IMR-90 (cell line): ENCODE data around the gene NPSR1. TPM values are rescaled to one million over a fixed set of nuclear protein-coding genes. Genes with fewer than 3 reads are reported as not detected.

Source experiments
- ATAC-seq: fragments of 200-7000 bp; cut with Tn5 transposase; 2 replicates; pipeline ENCODE4 v1.9.1; 2020; ENCODE audit warnings: low read depth, mild to moderate bottlenecking, moderate library complexity
- BruUV-seq: library from RNA; stranded (reverse); fragments of 400-500 nt; replicated peaks from 2 replicates; lab custom pipeline; 2021; lab: Mats Ljungman, UMichigan
- CTCF ChIA-PET: fragments of 300-600 bp; formaldehyde crosslinking; extraction: SDS; loops from one replicate; lab custom pipeline; 2021; ENCODE audit warnings: antibody characterized with exemption; lab: Yijun Ruan, JAX
- POLR2A ChIA-PET: fragments of 300-600 bp; sonication (Branson Sonifier 250); formaldehyde crosslinking; loops from one replicate; lab custom pipeline; 2022; ENCODE audit warnings: antibody characterized with exemption; ENCODE audit not compliant: unreplicated experiment; lab: Charles Lee
- DNase-seq: peaks from one replicate; pipeline ENCODE4 v3.0.0; 2013
- H2AFZ ChIP-seq: replicated peaks from 2 replicates; pipeline ENCODE3; 2013; ENCODE audit warnings: low read length, mild to moderate bottlenecking; ENCODE audit not compliant: poor library complexity
- H2AK5ac ChIP-seq: 2 replicates; pipeline ENCODE4 v1.6.1; 2013; ENCODE audit warnings: low read depth, low read length, inconsistent platforms
- H2AK9ac ChIP-seq: replicated peaks from 2 replicates; pipeline ENCODE3; 2013; ENCODE audit warnings: mild to moderate bottlenecking, low read depth, low read length, moderate library complexity; ENCODE audit not compliant: poor library complexity
- H2BK120ac ChIP-seq: 2 replicates; pipeline ENCODE4 v1.6.1; 2013; ENCODE audit warnings: low read depth, low read length, inconsistent platforms
- H2BK15ac ChIP-seq: 3 replicates; pipeline ENCODE4 v1.6.1; 2013; ENCODE audit warnings: low read depth, low read length, inconsistent platforms
- H2BK20ac ChIP-seq: 2 replicates; pipeline ENCODE4 v1.6.1; 2013; ENCODE audit warnings: low read depth, mild to moderate bottlenecking, inconsistent platforms, low read length, moderate library complexity
- H2BK5ac ChIP-seq: 2 replicates; pipeline ENCODE4 v1.6.1; 2013; ENCODE audit warnings: mild to moderate bottlenecking, low read depth, low read length, inconsistent platforms; ENCODE audit not compliant: poor library complexity, severe bottlenecking
- H3K14ac ChIP-seq: replicated peaks from 2 replicates; pipeline ENCODE4 v1.6.1; 2013; ENCODE audit warnings: low read depth, low read length, inconsistent platforms
- H3K18ac ChIP-seq: 2 replicates; pipeline ENCODE4 v1.6.1; 2013; ENCODE audit warnings: low read depth, low read length, control low read depth
- H3K23ac ChIP-seq: 2 replicates; pipeline ENCODE4 v1.6.1; 2013; ENCODE audit warnings: low read depth, low read length, inconsistent platforms
- H3K27ac ChIP-seq: 2 replicates; pipeline ENCODE4 v1.5.1; 2013; ENCODE audit warnings: mild to moderate bottlenecking, control low read depth, low read length; ENCODE audit not compliant: insufficient read depth
- H3K27me3 ChIP-seq: 2 replicates; pipeline ENCODE4 v1.6.1; 2013; ENCODE audit warnings: low read length; ENCODE audit not compliant: control insufficient read depth, insufficient read depth
- H3K36me3 ChIP-seq: 2 replicates; pipeline ENCODE4 v1.6.1; 2013; ENCODE audit warnings: low read length, mixed read lengths; ENCODE audit not compliant: control insufficient read depth, insufficient read depth
- H3K4ac ChIP-seq: 2 replicates; pipeline ENCODE4 v1.6.1; 2013; ENCODE audit warnings: low read depth, low read length, inconsistent platforms
- H3K4me1 ChIP-seq: 2 replicates; pipeline ENCODE4 v1.6.1; 2013; ENCODE audit warnings: low read length, mixed read lengths; ENCODE audit not compliant: control insufficient read depth, insufficient read depth
- H3K4me2 ChIP-seq: 2 replicates; pipeline ENCODE4 v1.6.1; 2013; ENCODE audit warnings: low read depth, mild to moderate bottlenecking, control low read depth, low read length, moderate library complexity
- H3K4me3 ChIP-seq: 2 replicates; pipeline ENCODE4 v1.5.1; 2013; ENCODE audit warnings: low read depth, mild to moderate bottlenecking, control low read depth, low read length, moderate library complexity; ENCODE audit not compliant: insufficient read depth
- H3K56ac ChIP-seq: 2 replicates; pipeline ENCODE4 v1.6.1; 2013; ENCODE audit warnings: low read length, inconsistent platforms; ENCODE audit not compliant: insufficient read depth; ENCODE audit errors: extremely low read depth
- H3K79me1 ChIP-seq, 2 experiments: 2 replicates each; pipeline ENCODE4 v1.6.1; 2013; ENCODE audit warnings: low read length in 2 of 2, inconsistent platforms in 1 of 2, low read depth in 1 of 2
- H3K9ac ChIP-seq: 2 replicates; pipeline ENCODE4 v1.6.1; 2013; ENCODE audit warnings: low read depth, low read length, control low read depth
- H3K9me1 ChIP-seq: 2 replicates; pipeline ENCODE4 v1.6.1; 2013; ENCODE audit warnings: low read length, inconsistent platforms; ENCODE audit not compliant: insufficient read depth
- H3K9me3 ChIP-seq: 2 replicates; pipeline ENCODE4 v1.6.1; 2013; ENCODE audit warnings: low read length; ENCODE audit not compliant: control insufficient read depth, insufficient read depth
- H4K20me1 ChIP-seq: 2 replicates; pipeline ENCODE4 v1.6.1; 2013; ENCODE audit warnings: low read length, inconsistent platforms; ENCODE audit not compliant: insufficient read depth
- H4K5ac ChIP-seq: 2 replicates; pipeline ENCODE4 v1.6.1; 2013; ENCODE audit warnings: mild to moderate bottlenecking, low read depth, low read length, control low read depth
- H4K8ac ChIP-seq, 2 experiments: 2 replicates each; pipeline ENCODE4 v1.6.1; 2013; ENCODE audit warnings: low read depth in 2 of 2, low read length in 2 of 2, control low read depth in 1 of 2, inconsistent platforms in 1 of 2
- H4K91ac ChIP-seq: 2 replicates; pipeline ENCODE4 v1.6.1; 2013; ENCODE audit warnings: low read depth, low read length, inconsistent platforms; ENCODE audit not compliant: insufficient read depth
- CTCF ChIP-seq: conservative IDR thresholded peaks from 2 replicates; pipeline ENCODE4 v1.5.1; 2012; ENCODE audit warnings: mild to moderate bottlenecking, low read depth, low read length, improper control_type of control experiment
- FOS ChIP-seq: fragments of 150-350 bp; IDR thresholded peaks from 2 replicates; pipeline ENCODE4 v1.6.1; 2016; ENCODE audit warnings: low read depth, low read length
- WGBS, 2 experiments: methylation state at CpG; one replicate each; pipeline versions ENCODE4 v1.1.5 to v1.1.7; 2013; ENCODE audit warnings: missing lambda C conversion rate in 2 of 2; ENCODE audit not compliant: insufficient read length in 1 of 2; ENCODE audit errors: extremely low coverage in 2 of 2; 5-methylcytosine and 5-hydroxymethylcytosine counted together
- dilution Hi-C: fragments of 300-500 bp; cut with HindIII; formaldehyde crosslinking; loops from one replicate; pipeline ENCODE4 v1.14.3; 2018; ENCODE audit warnings: low sequenced_read_pairs; ENCODE audit not compliant: unreplicated experiment
- in situ Hi-C: fragments of 300-500 bp; cut with MboI; formaldehyde crosslinking; loops from 3 replicates; pipeline ENCODE4 v1.14.3; 2019; ENCODE audit warnings: low sequenced_read_pairs, inconsistent platforms, mixed read lengths
- intact Hi-C: fragments of 100-400 bp; cut with micrococcal nuclease; formaldehyde crosslinking; loops from 2 replicates; pipeline ENCODE4 v1.10.0; 2022
- polyA plus RNA-seq, 3 experiments: library from polyadenylated mRNA; depleted of rRNA; stranded (reverse); fragments of >200 nt; gene quantifications; 2 replicates each; pipeline ENCODE4 v1.2.3, GENCODE V29; 2012; ENCODE audit warnings: low replicate concordance in 1 of 3
- total RNA-seq: library from RNA; depleted of rRNA; stranded (reverse); fragments of >200 nt; gene quantifications from 2 replicates; pipeline ENCODE4 v1.2.3, GENCODE V29; 2012

The NPSR1 gene
- total and polyA plus RNA-seq, 2 of the 4 experiments (the other 2 are of a cell fraction): not detected

DNA sequence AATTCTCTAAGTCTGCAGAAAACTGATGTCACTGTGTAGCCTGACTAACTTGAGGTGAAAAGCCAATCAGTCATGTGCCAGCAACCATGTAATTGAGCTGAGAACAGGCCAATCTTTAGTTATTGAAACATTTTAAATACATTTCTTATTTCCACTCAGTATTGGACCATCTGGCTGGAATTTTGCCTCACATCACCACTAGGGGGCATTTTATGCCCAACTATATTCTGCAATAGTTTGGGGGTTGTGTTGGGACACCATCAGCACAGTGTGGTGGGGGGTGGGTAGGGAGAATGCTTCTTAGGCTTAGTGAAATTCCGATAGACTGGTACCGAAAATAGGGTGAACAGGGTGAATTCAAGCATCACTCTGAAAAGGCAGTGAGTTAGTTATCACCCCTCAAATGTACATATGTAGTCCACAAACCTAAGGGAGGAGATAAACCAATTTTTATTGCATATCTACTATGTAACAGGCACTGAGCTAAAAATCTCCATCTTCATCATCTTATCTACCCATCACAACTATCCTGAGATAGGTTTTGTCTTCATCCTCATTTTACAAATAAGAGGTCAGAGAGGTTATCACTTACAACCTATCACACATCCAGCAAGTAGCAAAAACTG is 17.8 kb downstream of the NPSR1 start:
- DNase-seq (no peak), ATAC-seq (peak; percentile 37; the same call in 1 of the 2 replicates)
- H3K9me1 ChIP-seq: no peaks in the 10 kb centered on the region
- no peak overlapping the region for H4K91ac ChIP-seq
- H3K18ac ChIP-seq: no peak overlapping the region
- H3K27ac ChIP-seq: no peak overlapping the region
- no TSS peak for BruUV-seq
- H3K4me1 ChIP-seq: no peaks in the 10 kb centered on the region
- no peaks in the 10 kb centered on the region for H3K27me3 ChIP-seq
- H2AK9ac ChIP-seq: no peak overlapping the region
- no peaks in the 10 kb centered on the region for H4K20me1 ChIP-seq
- ChIA-PET POLR2A (no interaction called here), CTCF (no interaction called here)
- no peak overlapping the region for H2BK20ac ChIP-seq
- WGBS, 2 experiments: no CpG with 5 or more reads among the region's 2 CpGs
- H3K4me3 ChIP-seq: no peak overlapping the region
- H3K79me1 ChIP-seq: no peaks in the 10 kb centered on the region
- no peak overlapping the region for H4K8ac ChIP-seq
- H2BK5ac ChIP-seq: no peak overlapping the region
- in situ Hi-C loops (no loop called here), dilution Hi-C loops (no loop called here), intact Hi-C loops (no loop called here)
- no peak overlapping the region for H3K9ac ChIP-seq
- no peak overlapping the region for H3K23ac ChIP-seq
- H3K56ac ChIP-seq: no peak overlapping the region
- no peak overlapping the region for H3K14ac ChIP-seq
- TF ChIP-seq CTCF (peak; percentile 42), FOS (no peak)
- H2AK5ac ChIP-seq: no peak overlapping the region
- no peak overlapping the region for H3K4me2 ChIP-seq
- H3K36me3 ChIP-seq: no peaks in the 10 kb centered on the region
- no peak overlapping the region for H4K5ac ChIP-seq
- H2AFZ ChIP-seq: no peak overlapping the region
- H2BK120ac ChIP-seq: no peak overlapping the region
- H3K9me3 ChIP-seq: peaks cover 2% of the 10 kb centered on the region
- H3K4ac ChIP-seq: no peak overlapping the region
- H2BK15ac ChIP-seq: no peak overlapping the region
